Uterus (tissue), 2 donors: ENCODE measurements around the gene NRBF2.

ENCODE experiments used
- POLR2A ChIP-seq, 2 donors: fragments of 450-650 bp; IDR thresholded peaks; one replicate each; pipeline ENCODE4 v1.6.1; 2016; ENCODE audit warnings: antibody characterized with exemption in 2 of 2, mild to moderate bottlenecking in 1 of 2, moderate library complexity in 1 of 2
- TF ChIP-seq, protein P1 (sequence below), 4 experiments: fragments of 200-600 bp in 2 of 4; fragments of 450-650 bp in 2 of 4; sonication (generic) in 2 of 4; IDR thresholded peaks; one replicate each; pipeline ENCODE4 v1.5.1; 2016 to 2019; ENCODE audit warnings: antibody characterized with exemption in 4 of 4, mild to moderate bottlenecking in 2 of 4, moderate library complexity in 1 of 4

DNA sequence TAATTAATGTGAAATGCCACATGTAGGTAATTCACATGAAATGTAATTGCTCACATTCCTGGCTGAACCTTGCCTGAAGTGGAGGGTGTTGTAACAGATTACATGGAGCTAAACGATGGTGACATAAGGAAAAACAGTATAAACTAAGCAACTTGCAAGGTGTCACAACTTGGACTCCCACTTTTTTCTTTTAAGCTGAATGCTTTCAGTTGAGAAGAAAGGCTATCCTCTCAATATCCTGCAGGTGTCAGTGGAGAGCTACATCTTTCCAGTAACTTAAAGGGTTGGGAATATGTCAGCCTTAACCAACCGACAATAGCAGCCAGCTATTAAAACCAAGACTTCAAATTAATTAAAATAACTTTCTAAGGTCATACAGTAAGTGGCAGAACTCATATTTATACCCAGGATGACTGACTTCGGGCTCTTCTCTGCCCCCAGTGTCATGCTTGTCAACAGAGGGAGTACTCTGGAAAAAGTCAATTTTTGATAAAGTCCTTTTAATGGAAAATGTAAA, 33.7 kb downstream of the NRBF2 start:
- TF ChIP-seq, protein P1, sequence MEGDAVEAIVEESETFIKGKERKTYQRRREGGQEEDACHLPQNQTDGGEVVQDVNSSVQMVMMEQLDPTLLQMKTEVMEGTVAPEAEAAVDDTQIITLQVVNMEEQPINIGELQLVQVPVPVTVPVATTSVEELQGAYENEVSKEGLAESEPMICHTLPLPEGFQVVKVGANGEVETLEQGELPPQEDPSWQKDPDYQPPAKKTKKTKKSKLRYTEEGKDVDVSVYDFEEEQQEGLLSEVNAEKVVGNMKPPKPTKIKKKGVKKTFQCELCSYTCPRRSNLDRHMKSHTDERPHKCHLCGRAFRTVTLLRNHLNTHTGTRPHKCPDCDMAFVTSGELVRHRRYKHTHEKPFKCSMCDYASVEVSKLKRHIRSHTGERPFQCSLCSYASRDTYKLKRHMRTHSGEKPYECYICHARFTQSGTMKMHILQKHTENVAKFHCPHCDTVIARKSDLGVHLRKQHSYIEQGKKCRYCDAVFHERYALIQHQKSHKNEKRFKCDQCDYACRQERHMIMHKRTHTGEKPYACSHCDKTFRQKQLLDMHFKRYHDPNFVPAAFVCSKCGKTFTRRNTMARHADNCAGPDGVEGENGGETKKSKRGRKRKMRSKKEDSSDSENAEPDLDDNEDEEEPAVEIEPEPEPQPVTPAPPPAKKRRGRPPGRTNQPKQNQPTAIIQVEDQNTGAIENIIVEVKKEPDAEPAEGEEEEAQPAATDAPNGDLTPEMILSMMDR (IDR thresholded peaks at IDR 0.05), result peak; percentile 80 to 92 (median 86)
- TF ChIP-seq POLR2A (IDR thresholded peaks at IDR 0.05), result no peak
